GM08714 (cell line): ENCODE measurements around the gene RTP5.
"Not testable (repeated sequence)": the region's sequence is repeated elsewhere in the genome, so short reads cannot be mapped to it uniquely, and the experiment has no call there.

Source experiments
- H3K4me3 ChIP-seq: fragments of 200-500 bp; sonication (Bioruptor generic); 2 replicates; pipeline ENCODE4 v1.5.1; 2014; ENCODE audit warnings: mild to moderate bottlenecking, low read length, inconsistent platforms
- ZNF274 ChIP-seq: IDR thresholded peaks from 2 replicates; pipeline ENCODE4 v1.6.1; 2012; ENCODE audit warnings: mild to moderate bottlenecking, low read depth, low read length

RTP5 gene

DNA sequence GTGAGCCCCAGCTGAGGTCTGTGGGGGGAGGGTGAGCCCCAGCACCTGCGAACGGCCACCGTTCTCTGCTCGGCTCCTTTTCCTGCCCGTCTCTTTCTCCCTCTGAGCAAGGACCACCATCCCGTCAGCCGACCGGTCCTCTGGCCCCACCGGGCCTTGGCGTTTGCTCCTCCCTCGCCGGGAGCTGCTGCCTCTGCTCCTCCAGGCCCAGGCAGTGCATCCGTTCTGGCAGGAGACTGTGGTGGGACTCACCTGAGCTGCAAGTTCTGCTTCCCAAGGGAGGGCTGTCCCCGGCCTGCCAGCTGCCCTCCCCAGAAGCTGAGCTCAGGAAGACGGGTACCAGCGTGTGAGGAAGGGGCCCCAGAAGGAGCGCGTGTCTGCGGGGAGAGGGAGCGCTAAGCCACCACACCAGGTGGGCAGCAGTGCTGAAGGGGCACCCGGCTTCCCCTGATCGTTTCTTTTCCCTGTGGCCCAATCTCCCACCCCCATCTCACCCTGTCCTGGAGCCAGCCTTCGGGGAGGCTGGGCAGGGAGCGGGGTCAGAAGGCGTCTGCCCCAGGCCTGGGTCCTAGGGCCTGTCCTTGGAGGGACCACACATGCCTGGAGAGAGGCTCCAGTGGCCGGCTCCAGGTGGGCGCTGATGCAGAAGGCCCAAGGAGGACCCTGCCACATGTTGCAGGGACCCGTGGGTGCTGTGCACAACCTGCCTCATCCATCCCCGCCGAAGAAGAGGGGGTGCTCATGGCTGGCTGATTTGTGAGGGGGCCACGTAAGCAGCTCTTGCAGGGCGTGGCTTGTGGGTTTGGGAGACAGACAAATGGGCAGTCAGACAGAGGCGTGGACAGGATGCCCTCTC lies 2.5 kb upstream of the RTP5 start:
- H3K4me3 ChIP-seq: no peak overlapping the region
- TF ChIP-seq ZNF274: no peak

DNA sequence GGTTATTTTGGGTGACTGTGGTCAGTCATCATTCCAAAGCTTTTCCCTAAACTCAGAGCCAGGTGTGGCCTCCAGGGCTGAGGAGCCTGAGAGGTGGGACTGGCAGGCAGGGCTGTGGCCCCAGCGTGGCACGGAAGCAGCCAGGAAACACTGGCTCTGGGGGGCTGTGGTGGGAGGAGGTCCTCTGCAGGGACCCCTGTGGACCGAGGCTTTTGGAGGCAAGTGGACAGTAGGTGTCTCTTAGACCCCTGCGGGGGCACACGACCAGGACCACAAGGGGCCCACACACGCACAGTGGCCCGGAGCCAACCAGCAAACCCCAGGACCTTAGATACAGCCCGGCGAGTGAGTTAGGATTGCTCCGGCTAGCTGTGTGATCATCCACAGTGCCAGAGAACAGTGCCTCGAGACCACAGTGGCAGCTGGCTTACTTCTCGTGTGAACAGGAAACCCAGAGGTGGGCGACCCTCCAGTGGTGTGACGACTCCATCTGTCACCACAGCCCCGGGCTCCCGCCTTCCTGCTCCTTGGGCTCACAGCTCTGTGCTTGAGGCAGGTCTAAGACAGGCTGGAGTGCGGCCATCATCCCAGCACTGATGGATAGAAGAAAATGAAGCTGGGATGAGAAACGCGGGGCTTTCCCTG lies 1.6 kb upstream of the RTP5 start:
- no peak overlapping the region for H3K4me3 ChIP-seq
- no peak for TF ChIP-seq ZNF274

DNA sequence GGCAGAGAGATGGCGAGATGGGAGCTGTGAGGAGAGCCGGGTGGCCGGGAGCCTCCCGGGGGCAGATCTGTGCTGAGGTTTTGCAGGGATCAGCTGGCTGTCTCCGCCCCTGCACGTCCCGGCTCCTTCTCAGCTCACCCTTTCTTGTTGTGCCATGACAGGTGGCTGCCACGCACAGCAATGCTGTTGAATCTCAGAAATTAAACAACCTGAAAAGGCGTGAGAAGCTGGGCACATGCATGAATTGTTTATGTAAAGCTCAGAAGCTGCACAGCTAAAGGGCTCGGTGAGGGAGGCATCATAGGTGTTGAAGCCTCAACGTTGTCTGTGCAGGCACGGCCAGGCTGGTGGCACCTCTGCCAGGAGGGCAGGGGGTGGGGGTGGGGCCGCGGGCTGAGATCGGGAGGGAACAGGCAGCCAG lies 858 bp upstream of the RTP5 start:
- H3K4me3 ChIP-seq: no peak overlapping the region
- no peak for TF ChIP-seq ZNF274

DNA sequence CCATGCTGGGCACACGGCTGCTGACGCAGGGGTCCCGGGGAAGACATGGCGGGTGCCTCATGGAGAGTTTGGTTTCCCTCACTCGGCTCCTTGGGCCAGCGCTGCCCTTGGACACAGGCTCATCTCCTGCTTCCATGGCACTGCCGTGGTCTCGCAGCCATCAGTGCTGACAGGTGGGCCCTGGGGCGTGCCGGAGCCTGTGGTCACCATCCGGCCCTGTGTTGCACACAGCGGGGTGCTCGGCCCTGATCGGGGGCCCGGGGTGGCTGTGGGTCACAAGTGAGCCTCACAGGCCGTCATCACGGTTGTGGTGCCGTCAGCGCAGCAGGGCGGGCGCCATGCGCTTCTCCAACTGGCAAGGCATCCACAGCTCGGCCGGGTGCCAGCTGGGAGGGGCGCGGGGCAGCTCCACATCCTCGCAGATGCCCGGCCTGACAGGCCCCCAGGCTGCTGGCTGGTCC lies 582 bp downstream of the RTP5 start:
- no peak for TF ChIP-seq ZNF274
- no peak overlapping the region for H3K4me3 ChIP-seq

DNA sequence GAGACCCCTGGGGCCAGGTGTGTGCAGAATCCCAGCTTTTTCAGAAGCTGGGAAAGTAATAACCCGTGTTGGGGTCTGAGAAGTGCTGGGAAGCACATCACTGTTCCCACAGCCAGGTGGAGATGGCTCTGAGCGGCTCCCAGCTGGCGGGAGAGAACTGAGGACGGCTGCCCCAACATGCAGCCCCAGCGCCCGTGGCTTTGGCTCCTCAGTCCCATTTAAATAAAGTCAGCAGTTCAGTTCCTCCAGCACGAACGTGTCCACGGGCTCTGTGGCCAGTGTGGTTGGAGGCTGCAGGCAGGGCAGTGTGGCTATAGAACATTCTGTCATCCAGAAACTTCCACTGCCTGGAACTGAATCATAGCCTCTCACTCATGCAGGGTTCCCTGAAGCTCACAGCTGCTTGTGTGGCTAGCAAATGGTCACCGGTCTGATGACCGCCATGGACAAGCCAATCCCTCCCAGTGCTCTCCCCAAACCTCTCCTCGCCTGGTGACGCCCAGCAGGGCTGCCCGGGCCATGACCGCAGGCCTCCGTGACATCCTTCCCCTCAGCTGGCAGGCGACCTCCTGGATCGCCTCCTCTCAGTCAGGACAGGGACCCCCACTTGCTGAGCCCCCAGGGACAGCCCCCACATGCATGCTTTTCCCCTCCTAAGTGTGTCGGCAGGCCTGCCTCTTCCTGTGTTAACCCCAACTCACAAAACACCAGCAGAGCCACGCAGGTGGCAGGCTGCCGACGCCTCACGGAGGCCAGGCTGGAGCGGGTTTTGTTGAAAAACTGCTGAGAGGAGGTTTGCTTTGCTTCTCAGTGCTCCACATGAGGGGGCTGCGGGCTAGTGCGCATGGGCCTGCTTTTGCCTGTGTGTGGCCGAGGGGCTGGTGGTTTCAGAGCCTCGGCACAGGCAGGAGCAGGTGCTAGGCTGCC lies 1.3 kb downstream of the RTP5 start:
- H3K4me3 ChIP-seq: no peak overlapping the region
- no peak for TF ChIP-seq ZNF274

DNA sequence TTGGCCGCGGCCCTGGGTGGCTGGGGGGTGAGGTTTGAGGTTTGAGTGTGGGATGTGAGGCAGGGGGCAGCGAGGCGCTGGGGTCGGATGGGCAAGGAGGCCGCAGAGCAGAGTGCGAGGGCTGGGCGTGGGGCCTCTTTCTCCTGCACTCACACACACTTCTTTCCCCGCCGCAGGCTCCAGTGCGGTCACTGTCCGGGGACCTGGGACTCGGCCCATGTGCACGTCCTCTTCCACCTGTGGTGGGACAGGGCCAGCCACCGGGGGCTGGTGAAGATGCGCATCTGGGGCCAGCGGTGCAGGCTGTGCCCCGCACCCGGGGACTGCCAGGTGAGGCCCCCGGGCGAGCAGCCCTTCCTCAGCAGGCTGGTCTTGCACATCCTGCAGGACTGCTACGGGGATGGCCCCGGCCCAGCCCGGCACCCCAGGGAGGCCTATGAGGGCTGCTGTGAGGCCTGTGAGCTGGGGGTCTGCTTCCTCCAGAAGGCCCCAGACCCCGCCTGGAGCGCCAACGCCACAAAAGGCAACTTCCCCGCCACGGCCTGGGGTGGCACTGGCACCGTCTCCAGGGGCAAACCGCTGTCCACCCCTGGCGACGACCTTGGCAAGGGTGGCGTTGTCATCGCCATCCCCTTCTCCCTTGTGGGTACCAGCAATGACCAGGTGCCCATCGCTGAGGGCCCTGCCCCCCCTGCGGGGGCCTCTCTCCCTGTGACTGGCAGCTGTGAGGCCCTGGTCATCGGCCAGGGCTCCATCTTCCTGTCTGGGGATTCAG lies 2.2 kb downstream of the RTP5 start:
- TF ChIP-seq ZNF274: no peak
- no peak overlapping the region for H3K4me3 ChIP-seq

DNA sequence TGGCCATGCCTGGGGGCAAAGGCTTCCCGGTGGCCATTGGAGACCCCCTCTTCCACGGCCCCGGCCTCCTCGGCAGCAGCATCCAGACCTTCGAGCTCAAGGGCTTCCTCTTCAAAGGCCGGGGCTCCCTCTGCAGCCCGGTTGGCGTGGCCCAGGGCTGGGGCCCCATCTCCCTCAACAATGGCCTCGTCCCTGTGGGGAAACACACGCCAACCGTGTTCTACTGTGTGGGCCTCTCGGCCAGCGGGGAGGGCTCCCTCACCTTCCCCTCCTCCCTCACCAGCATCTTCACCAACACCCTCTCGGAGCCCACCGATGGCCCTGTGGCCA lies 2.7 kb downstream of the RTP5 start:
- no peak overlapping the region for H3K4me3 ChIP-seq
- TF ChIP-seq ZNF274: no peak

DNA sequence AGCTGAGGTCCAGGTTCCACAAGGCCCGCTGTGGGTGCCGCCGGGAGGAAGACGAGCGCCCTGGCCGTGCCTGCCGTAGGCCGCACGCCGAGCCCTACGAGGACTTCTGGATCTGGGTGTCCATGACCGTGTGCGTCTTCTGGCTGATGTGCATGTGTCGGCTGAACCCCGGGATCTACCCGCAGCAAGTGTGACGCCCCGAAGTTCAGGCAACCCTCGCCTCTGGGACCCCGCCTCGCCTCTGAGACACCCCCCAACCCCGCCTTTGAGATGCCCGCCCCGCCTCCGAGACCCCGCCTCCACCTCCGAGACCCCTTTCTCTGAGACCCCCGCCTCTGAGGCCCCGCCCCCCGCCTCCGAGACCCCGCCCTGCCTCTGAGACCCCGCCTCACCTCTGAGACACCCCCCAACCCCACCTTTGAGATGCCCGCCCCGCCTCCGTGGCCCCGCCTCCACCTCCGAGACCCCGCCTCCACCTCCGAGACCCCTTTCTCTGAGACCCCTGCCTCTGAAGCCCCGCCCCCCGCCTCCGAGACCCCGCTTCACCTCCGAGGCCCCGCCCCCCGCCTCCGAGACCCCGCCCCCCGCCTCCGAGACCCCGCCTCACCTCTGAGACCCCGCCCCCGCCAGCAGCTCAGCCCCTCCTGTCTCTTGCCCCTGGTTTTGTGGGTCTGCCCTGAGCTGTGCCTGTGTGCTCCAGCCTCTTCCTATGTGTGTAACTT lies 3.7 kb downstream of the RTP5 start:
- TF ChIP-seq ZNF274: no peak

DNA sequence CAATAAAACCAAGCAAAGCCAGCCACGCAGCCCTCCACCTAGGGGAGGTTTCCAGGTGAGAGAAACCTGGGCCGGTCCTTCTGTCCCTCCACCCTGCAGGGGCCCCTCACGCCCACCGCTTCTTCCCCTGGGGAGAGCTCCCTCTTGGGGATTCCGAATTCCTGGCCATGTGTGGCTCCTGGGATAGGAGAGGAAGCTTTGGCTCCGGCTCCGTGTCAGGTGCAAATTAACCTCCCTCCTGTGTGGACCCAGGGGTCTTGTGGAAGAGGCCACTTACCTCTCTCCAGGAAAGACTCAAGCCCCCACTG lies 4.2 kb downstream of the RTP5 start:
- no peak overlapping the region for H3K4me3 ChIP-seq
- TF ChIP-seq ZNF274: no peak

More for the DNA sequence above, 3.7 kb downstream of the RTP5 start:
- no peak overlapping the region for H3K4me3 ChIP-seq

DNA sequence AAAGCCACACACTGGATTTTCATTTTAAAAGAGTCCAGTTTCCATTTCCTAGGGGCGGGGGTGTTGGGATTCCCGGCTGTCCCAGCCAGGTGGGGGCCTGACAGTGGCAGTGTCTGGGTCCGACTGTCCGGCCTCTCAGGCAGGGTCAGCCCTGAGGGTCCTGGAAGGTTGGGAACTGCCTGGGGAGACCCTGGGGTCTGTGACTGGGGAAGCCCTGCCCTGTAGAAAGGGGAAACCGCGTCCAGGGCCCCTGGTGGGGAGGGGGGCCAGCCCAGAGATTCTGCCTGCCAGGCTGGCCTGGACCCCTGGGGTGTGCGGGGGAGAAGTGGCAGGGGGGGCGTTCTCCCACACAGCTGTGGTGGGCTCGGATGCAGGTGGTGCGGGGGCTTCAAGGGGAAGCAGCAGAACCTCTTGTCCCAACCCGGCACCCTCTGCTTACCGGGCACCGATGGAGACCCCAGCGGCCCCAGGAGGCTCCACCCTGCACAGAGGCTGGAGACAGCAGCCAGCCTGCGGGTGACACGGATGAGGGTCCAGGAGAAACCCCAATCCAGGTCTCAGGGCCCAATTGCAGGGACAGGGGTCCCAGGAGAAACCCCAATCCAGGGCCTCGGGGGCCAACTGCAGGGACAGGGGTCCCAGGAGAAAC lies 4.9 kb downstream of the RTP5 start:
- H3K4me3 ChIP-seq: no peak overlapping the region
- no peak for TF ChIP-seq ZNF274

DNA sequence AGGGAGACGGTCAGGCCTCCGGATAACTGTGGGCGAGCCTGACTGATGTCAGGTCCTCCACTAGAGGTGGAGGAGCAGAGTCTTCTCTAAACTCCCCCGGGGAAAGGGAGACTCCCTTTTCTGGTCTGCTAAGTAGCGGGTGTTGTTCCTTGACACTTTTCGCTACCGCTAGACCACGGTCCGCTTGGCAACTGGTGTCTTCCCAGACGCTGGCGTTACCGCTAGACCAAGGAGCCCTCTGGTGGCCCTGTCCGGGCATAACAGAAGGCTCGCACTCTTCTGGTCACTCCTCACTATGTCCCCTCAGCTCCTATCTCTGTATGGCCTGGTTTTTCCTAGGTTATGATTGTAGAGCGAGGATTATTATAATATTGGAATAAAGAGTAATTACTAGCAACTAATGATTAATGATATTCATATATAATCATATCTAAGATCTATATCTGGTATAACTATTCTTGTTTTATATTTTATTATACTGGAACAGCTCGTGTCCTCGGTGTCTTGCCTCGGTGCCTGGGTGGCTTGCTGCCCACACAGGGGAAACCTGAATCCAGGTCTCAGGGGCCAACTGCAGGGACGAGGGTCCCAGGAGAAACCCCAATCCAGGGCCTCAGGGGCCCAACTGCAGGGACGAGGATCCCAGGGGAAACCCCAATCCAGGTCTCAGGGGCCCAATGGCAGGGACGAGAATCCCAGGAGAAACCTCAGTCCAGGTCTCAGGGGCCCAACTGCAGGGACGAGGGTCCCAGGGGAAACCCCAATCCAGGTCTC lies 6.4 kb downstream of the RTP5 start:
- not testable (repeated sequence) for H3K4me3 ChIP-seq

DNA sequence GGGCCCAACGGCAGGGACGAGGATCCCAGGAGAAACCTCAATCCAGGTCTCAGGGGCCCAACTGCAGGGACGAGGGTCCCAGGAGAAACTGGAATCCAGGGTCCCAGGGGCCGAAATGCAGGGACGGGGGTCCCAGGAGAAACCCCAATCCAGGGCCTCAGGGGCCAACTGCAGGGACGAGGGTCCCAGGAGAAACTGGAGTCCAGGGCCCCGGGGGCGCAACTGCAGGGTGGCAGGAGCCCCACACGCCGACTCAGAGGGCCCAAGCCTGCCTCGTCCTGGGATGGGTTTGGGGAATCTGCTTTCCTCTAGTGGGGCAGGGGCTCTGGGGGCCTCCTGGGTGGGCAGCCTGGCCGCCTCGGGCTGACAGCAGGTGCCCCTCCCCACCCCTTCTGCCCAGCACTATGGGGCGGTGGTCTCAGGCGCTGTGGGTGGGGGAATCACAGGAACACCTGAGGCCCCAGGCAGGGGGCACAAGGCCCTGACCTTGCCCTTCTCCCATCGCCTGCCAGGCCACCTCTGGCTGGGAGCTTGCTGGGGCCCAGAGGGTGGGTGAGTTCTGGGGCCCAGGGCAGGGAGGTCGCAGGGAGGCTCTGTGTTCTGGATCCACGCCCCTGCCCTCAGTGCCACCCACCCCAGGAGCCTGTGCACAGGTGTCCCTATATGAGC lies 7.1 kb downstream of the RTP5 start:
- H3K4me3 ChIP-seq: no peak overlapping the region
- TF ChIP-seq ZNF274: no peak
